Measurements from ENCODE around the gene PLOD2. TPM values are rescaled to one million over a fixed set of nuclear protein-coding genes. Genes with fewer than 3 reads are reported as not detected.

PLOD2 gene
- total and polyA plus RNA-seq, 2 of the 8 experiments (the other 6 are each of a cell fraction or from before 2014, with no cell fraction given), result 4.0 to 28.7 TPM

- TF ChIP-seq NRF1 (IDR thresholded peaks at IDR 0.05; ENCODE audit: low read depth, low read length), result no peak
- no peak for TF ChIP-seq USF2 (IDR thresholded peaks at IDR 0.05; ENCODE audit: low read length)
- no peak for TF ChIP-seq SUZ12 (IDR thresholded peaks at IDR 0.05; ENCODE audit: low read length)
- no peak for TF ChIP-seq PHF8 (conservative IDR thresholded peaks at IDR 0.05; ENCODE audit: low read depth, low read length)
- TF ChIP-seq EGR1 (IDR thresholded peaks at IDR 0.05; ENCODE audit: borderline replicate concordance, low read depth, low read length), result no peak
- no peak for TF ChIP-seq JUND (IDR thresholded peaks at IDR 0.05; ENCODE audit: low read length)
- TF ChIP-seq CHD7 (IDR thresholded peaks at IDR 0.05; ENCODE audit: insufficient replicate concordance, low read length), result no peak
- TF ChIP-seq SIRT6 (IDR thresholded peaks at IDR 0.05; ENCODE audit: low read length), result no peak
Measured at GRCh38 chr3:146165877-146166276, 4.9 kb upstream of the PLOD2 start (continued).

Data from H1 (cell line).